Liver (tissue), 9 donors: ENCODE results near the gene TXNDC8. TPM values are rescaled to one million over a fixed set of nuclear protein-coding genes. Genes with fewer than 3 reads are reported as not detected.

ENCODE experiments used
- DNase-seq: peaks from one replicate; pipeline ENCODE4 v3.0.0-alpha.2; 2017; ENCODE audit warnings: low spot score
- H3K27ac ChIP-seq, 2 donors: one replicate each; pipeline ENCODE4 v1.7.0; 2013; ENCODE audit warnings: inconsistent platforms in 2 of 2, low read length in 2 of 2, control low read depth in 1 of 2, low read depth in 1 of 2, mild to moderate bottlenecking in 1 of 2
- H3K27me3 ChIP-seq, 4 donors: one replicate each; pipeline versions ENCODE4 v1.6.1 to v1.7.0; 2013; ENCODE audit warnings: low read length in 3 of 4, inconsistent platforms in 1 of 4, mild to moderate bottlenecking in 1 of 4, moderate library complexity in 1 of 4; ENCODE audit not compliant: control insufficient read depth in 4 of 4, insufficient read depth in 4 of 4
- H3K36me3 ChIP-seq, 4 donors: one replicate each; pipeline versions ENCODE4 v1.6.1 to v1.7.0; 2013; ENCODE audit warnings: low read length in 3 of 4, mild to moderate bottlenecking in 3 of 4, low read depth in 1 of 4, moderate library complexity in 1 of 4; ENCODE audit not compliant: control insufficient read depth in 4 of 4, insufficient read depth in 3 of 4
- H3K4me1 ChIP-seq, 4 donors: one replicate each; pipeline versions ENCODE4 v1.6.1 to v1.7.0; 2013; ENCODE audit warnings: low read length in 3 of 4, mild to moderate bottlenecking in 3 of 4, moderate library complexity in 1 of 4; ENCODE audit not compliant: control insufficient read depth in 4 of 4, insufficient read depth in 4 of 4
- H3K4me3 ChIP-seq, 3 donors: one replicate each; pipeline versions ENCODE4 v1.6.1 to v1.7.0; 2013; ENCODE audit warnings: low read length in 3 of 3, control low read depth in 1 of 3, low read depth in 1 of 3, mild to moderate bottlenecking in 1 of 3
- H3K9ac ChIP-seq, 2 donors: one replicate each; pipeline ENCODE4 v1.7.0; 2013; ENCODE audit warnings: low read length in 2 of 2, mild to moderate bottlenecking in 2 of 2, moderate library complexity in 2 of 2, control low read depth in 1 of 2, low read depth in 1 of 2
- H3K9me3 ChIP-seq, 4 donors: one replicate each; pipeline versions ENCODE4 v1.6.1 to v1.7.0; 2013; ENCODE audit warnings: low read length in 3 of 4; ENCODE audit not compliant: control insufficient read depth in 4 of 4
- CTCF ChIP-seq: fragments of 150-350 bp; IDR thresholded peaks from 2 replicates; pipeline ENCODE4 v1.5.1; 2017; ENCODE audit warnings: improper control_type of control experiment, low read depth, low read length; ENCODE audit not compliant: missing input control
- EGR1 ChIP-seq, 2 donors: IDR thresholded peaks; 2 replicates each; pipeline ENCODE4 v1.6.1; 2016 to 2018; ENCODE audit warnings: antibody characterized with exemption in 2 of 2, low read depth in 2 of 2
- FOXA1 ChIP-seq: IDR thresholded peaks from 2 replicates; pipeline ENCODE4 v1.6.1; 2016; ENCODE audit warnings: antibody characterized with exemption
- FOXA2 ChIP-seq: IDR thresholded peaks from 2 replicates; pipeline ENCODE4 v1.6.1; 2016; ENCODE audit warnings: antibody characterized with exemption
- GABPA ChIP-seq, 2 donors: IDR thresholded peaks in 1 of 2; conservative IDR thresholded peaks in 1 of 2; 2 replicates each; pipeline ENCODE4 v1.6.1; 2016; ENCODE audit warnings: antibody characterized with exemption in 2 of 2, mild to moderate bottlenecking in 1 of 2, moderate library complexity in 1 of 2
- HNF4A ChIP-seq, 2 donors: conservative IDR thresholded peaks; 2 replicates each; pipeline ENCODE4 v1.6.1; 2016; ENCODE audit warnings: antibody characterized with exemption in 2 of 2, mild to moderate bottlenecking in 2 of 2
- HNF4G ChIP-seq: IDR thresholded peaks from 2 replicates; pipeline ENCODE4 v1.6.1; 2016; ENCODE audit warnings: antibody characterized with exemption
- JUND ChIP-seq, 2 donors: IDR thresholded peaks; 2 replicates each; pipeline ENCODE4 v1.6.1; 2016; ENCODE audit warnings: antibody characterized with exemption in 2 of 2
- MAX ChIP-seq: IDR thresholded peaks from 2 replicates; pipeline ENCODE4 v1.6.1; 2016; ENCODE audit warnings: antibody characterized with exemption
- NR2F2 ChIP-seq: IDR thresholded peaks from 2 replicates; pipeline ENCODE4 v1.6.1; 2016; ENCODE audit warnings: antibody characterized with exemption
- RAD21 ChIP-seq, 2 donors: IDR thresholded peaks; 2 replicates each; pipeline ENCODE4 v1.6.1; 2016; ENCODE audit warnings: antibody characterized with exemption in 2 of 2, mild to moderate bottlenecking in 2 of 2
- REST ChIP-seq: IDR thresholded peaks from 2 replicates; pipeline ENCODE4 v1.6.1; 2016; ENCODE audit warnings: antibody characterized with exemption, mild to moderate bottlenecking
- RXRA ChIP-seq, 2 donors: IDR thresholded peaks; 2 replicates each; pipeline ENCODE4 v1.6.1; 2017 to 2018; ENCODE audit warnings: antibody characterized with exemption in 2 of 2, mild to moderate bottlenecking in 1 of 2
- SP1 ChIP-seq: IDR thresholded peaks from 2 replicates; pipeline ENCODE4 v1.6.1; 2018; ENCODE audit warnings: antibody characterized with exemption, mild to moderate bottlenecking
- TAF1 ChIP-seq: conservative IDR thresholded peaks from 2 replicates; pipeline ENCODE4 v1.6.1; 2016; ENCODE audit warnings: antibody characterized with exemption, mild to moderate bottlenecking
- YY1 ChIP-seq: IDR thresholded peaks from 2 replicates; pipeline ENCODE4 v1.6.1; 2016; ENCODE audit warnings: antibody characterized with exemption, mild to moderate bottlenecking
- ZBTB33 ChIP-seq: IDR thresholded peaks from 2 replicates; pipeline ENCODE4 v1.6.1; 2016; ENCODE audit warnings: antibody characterized with exemption
- WGBS: extraction: QIAGEN DNeasy Blood & Tissue Kit; methylation state at CpG from one replicate; pipeline ENCODE4 v1.1.7; 2013; 5-methylcytosine and 5-hydroxymethylcytosine counted together
- polyA plus RNA-seq, 2 donors: library from polyadenylated mRNA; stranded (reverse) in 1 of 2; unstranded in 1 of 2; fragments of 200-250 nt in 1 of 2; fragments of >200 nt in 1 of 2; fragmentation: Nextera tagmentation in 1 of 2; extraction: Ambion mirVana in 1 of 2; gene quantifications; one replicate each; pipeline versions ENCODE4 v1.2.1 to v1.2.3, GENCODE V29; 2013 to 2015
- total RNA-seq, 2 donors: library from RNA; depleted of rRNA; stranded (reverse); fragments of >200 nt; gene quantifications; one replicate each; pipeline ENCODE4 v1.2.3, GENCODE V29; 2014
- donor health status: healthy.
- donor health status: healthy.
- donor health status: healthy.
- donor health status: healthy.
- donor health status: healthy.

Gene TXNDC8
- total and polyA plus RNA-seq, 4 donors: not detected

- DNase-seq: no peak
- TF ChIP-seq JUND (IDR thresholded peaks at IDR 0.05): no peak
- no peak for TF ChIP-seq RAD21 (IDR thresholded peaks at IDR 0.05)
- no peak for TF ChIP-seq EGR1 (IDR thresholded peaks at IDR 0.05; ENCODE audit: low read depth in 2 of 2)
- no peak for TF ChIP-seq HNF4G
- TF ChIP-seq FOXA1: no peak
- no peak for TF ChIP-seq NR2F2
- TF ChIP-seq TAF1: no peak
- TF ChIP-seq HNF4A (conservative IDR thresholded peaks at IDR 0.05): no peak
- TF ChIP-seq REST: no peak
- TF ChIP-seq ZBTB33: no peak
- TF ChIP-seq FOXA2: no peak
- TF ChIP-seq RXRA (IDR thresholded peaks at IDR 0.05): no peak
- TF ChIP-seq SP1: no peak
- TF ChIP-seq GABPA (IDR thresholded peaks at IDR 0.05 in 1 of 2, conservative IDR thresholded peaks at IDR 0.05 in 1 of 2): no peak
- TF ChIP-seq CTCF: no peak
- TF ChIP-seq YY1: no peak
- Histone ChIP-seq H3K27me3 (no peaks in the 10 kb centered on the region), H3K4me1 (no peaks in the 10 kb centered on the region), H3K27ac (no peak overlapping the region), H3K9me3 (peaks cover 0 to 3% (median 0%) of the 10 kb centered on the region in 4 donors), H3K4me3 (no peak overlapping the region), H3K9ac (no peak overlapping the region), H3K36me3 (no peaks in the 10 kb centered on the region)
- WGBS: 84% methylated on average over 4 of the region's 4 CpGs
These were observed 3.5 kb downstream of the TXNDC8 start for GRCh38 chr9:110334183-110334582.

GRCh38 chr9:110332766-110333165 is 4.9 kb downstream of the TXNDC8 start:
- DNase-seq: no peak
- Histone ChIP-seq H3K9me3 (peaks cover 0 to 3% (median 0%) of the 10 kb centered on the region in 4 donors), H3K4me3 (no peak overlapping the region), H3K27me3 (no peaks in the 10 kb centered on the region), H3K9ac (no peak overlapping the region), H3K27ac (no peak overlapping the region), H3K4me1 (no peaks in the 10 kb centered on the region), H3K36me3 (no peaks in the 10 kb centered on the region)
- WGBS: 90% methylated on average over 3 of the region's 3 CpGs
- no peak for TF ChIP-seq FOXA2
- TF ChIP-seq YY1: no peak
- no peak for TF ChIP-seq HNF4G
- no peak for TF ChIP-seq ZBTB33
- TF ChIP-seq FOXA1: no peak
- no peak for TF ChIP-seq MAX
- no peak for TF ChIP-seq CTCF
- TF ChIP-seq GABPA (IDR thresholded peaks at IDR 0.05 in 1 of 2, conservative IDR thresholded peaks at IDR 0.05 in 1 of 2): no peak
